ENCODE results near the gene SIN3B.

The SIN3B gene

GRCh38 chr19:16917401-16917800 is 88.2 kb downstream of the SIN3B start:
- no peak for DNase-seq

- no peak for DNase-seq
These were observed 90.3 kb downstream of the SIN3B start for GRCh38 chr19:16919496-16919895.

DNA sequence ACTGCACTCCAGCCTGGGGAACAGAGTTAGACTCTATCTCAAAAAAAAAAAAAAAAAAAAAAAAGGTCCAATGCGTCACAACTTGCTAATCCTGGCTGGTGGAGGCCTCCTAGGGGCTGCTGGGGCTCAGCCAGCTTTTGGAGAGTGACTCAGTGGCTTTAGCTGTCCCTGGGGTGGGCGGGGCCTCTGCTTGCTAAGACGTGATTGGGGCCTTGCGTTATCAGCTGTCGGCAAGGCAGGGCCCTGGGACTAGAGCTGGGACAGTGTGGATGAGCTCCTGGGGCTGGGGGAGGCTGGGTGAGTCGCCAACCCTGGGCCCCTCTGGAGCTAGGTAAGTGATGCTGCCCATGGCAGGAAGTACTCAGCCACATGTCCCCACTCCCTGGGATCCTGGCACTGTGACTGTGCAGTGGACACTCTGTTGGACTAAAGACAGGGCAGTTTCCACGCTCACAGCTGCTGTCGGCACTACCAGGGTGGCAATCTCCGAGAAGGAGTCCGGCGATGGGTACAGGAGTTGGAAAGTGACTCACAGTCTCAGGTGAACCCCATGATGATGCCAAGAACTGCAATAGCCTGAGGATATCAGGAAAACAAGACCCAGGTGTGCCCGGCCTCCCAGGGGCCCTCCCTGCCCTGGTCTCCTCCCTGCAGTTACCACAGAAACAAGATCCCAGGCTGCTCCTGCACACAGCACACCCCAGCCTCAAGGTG is 91.8 kb downstream of the SIN3B start:
- no peak for DNase-seq

GRCh38 chr19:16921766-16922591 is 92.8 kb downstream of the SIN3B start:
- DNase-seq, result no peak

GRCh38 chr19:16922592-16922934 is 93.4 kb downstream of the SIN3B start:
- DNase-seq, result no peak

DNA sequence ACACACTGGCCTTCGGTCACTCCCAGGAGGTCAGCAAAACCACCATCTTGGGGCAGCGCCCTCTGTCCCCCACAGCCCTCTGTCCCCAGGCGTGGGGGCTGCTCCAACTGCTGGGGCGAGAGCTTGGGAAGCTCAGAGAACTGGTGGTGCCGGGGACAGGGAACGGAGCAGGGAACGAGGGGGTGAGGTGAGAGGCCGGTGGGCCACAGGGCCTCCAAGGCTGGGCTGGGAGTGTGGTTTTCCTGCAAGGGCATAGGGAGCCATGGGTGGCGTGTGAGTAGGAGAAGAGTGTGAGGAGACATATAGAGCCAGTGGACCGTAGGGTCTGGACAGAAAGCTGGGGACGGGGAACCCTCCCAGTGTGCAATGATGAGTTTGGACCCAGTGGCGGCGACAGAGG is 93.8 kb downstream of the SIN3B start:
- no peak for DNase-seq

DNA sequence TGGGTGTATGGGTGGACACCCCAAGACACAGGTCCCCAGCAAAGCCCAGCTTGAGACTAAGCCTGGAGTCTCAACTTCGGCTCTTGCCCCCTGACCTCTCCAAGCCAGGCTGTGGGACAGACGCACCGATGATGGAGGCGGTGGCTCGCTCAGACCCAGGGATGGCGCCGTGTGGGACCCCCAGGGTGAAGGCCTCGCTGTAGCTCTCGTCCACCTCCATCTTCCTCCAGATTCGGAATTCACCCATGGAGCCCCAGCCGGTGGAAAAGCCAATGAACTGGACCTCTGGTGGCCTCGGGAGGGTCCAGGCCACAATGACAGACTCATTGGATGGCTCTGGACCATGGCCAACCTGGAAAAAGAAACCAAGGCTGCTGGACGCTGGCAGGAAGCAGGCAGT is 98.7 kb downstream of the SIN3B start:
- no peak for DNase-seq

DNA sequence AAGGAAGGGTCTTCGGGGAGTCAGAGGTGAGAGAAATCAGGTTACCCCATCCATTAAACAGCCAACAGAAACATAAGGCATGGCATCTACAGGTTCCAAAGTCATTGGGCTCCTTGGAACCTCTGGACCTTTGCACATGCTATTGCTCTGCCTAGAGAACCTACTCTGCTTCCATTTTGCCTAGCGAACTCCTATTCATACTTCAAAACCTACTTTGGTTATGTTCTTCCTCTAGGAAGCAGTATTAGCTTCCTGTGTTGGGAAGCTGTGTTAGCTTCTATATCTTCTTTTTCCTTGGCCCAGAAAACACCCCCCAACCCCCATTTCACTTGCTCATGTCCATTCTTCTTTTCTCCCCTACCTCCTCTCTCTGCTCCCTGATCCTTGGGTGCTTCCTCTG is 99.2 kb downstream of the SIN3B start:
- no peak for DNase-seq

GRCh38 chr19:16928916-16929315 is 99.7 kb downstream of the SIN3B start:
- no peak for DNase-seq
